Endodermal cell (in vitro differentiated cells): ENCODE data around the gene CCDC175. TPM values are rescaled to one million over a fixed set of nuclear protein-coding genes. Genes with fewer than 3 reads are reported as not detected.
A peak's percentile ranks its signal among the peaks of the same experiment; 100 is the strongest.

Experiments
- DNase-seq: peaks from one replicate; pipeline ENCODE4 v3.0.0-alpha.2; 2017
- H3K27ac ChIP-seq: 2 replicates; pipeline ENCODE4 v1.5.1; 2013; ENCODE audit warnings: mild to moderate bottlenecking, low read depth, low read length, moderate library complexity
- H3K27me3 ChIP-seq: 2 replicates; pipeline ENCODE4 v1.6.1; 2013; ENCODE audit warnings: mild to moderate bottlenecking, low read length, moderate library complexity; ENCODE audit not compliant: insufficient read depth, control insufficient read depth, poor library complexity, severe bottlenecking
- H3K36me3 ChIP-seq: 2 replicates; pipeline ENCODE4 v1.7.0; 2013; ENCODE audit warnings: mild to moderate bottlenecking, low read length, moderate library complexity; ENCODE audit not compliant: control insufficient read depth, insufficient read depth
- H3K4me1 ChIP-seq: one replicate; pipeline ENCODE4 v1.7.0; 2013; ENCODE audit warnings: low read length; ENCODE audit not compliant: control insufficient read depth, insufficient read depth
- H3K4me3 ChIP-seq: 2 replicates; pipeline ENCODE4 v1.5.1; 2013; ENCODE audit warnings: mild to moderate bottlenecking, low read length, moderate library complexity
- H3K9ac ChIP-seq: 2 replicates; pipeline ENCODE4 v1.6.1; 2013; ENCODE audit warnings: mild to moderate bottlenecking, low read length, moderate library complexity; ENCODE audit not compliant: poor library complexity, severe bottlenecking; ENCODE audit errors: extremely low read depth
- H3K9me3 ChIP-seq: 2 replicates; pipeline ENCODE4 v1.6.1; 2013; ENCODE audit warnings: mild to moderate bottlenecking, low read length, moderate library complexity; ENCODE audit not compliant: control insufficient read depth
- H3K27ac Mint-ChIP-seq: 2 replicates; pipeline ENCODE4 v1.8.0; 2020; ENCODE audit warnings: mixed read lengths
- H3K27me3 Mint-ChIP-seq: 2 replicates; pipeline ENCODE4 v1.8.0; 2021; ENCODE audit warnings: mild to moderate bottlenecking, mixed read lengths; ENCODE audit not compliant: insufficient read depth
- H3K36me3 Mint-ChIP-seq: 2 replicates; pipeline ENCODE4 v1.8.0; 2020; ENCODE audit warnings: low read depth, mixed read lengths
- H3K4me1 Mint-ChIP-seq: 2 replicates; pipeline ENCODE4 v1.8.0; 2020; ENCODE audit warnings: mixed read lengths
- H3K4me3 Mint-ChIP-seq: 2 replicates; pipeline ENCODE4 v1.8.0; 2020; ENCODE audit warnings: mild to moderate bottlenecking, moderate library complexity, mixed read lengths
- H3K9me3 Mint-ChIP-seq: 2 replicates; pipeline ENCODE4 v1.8.0; 2020; ENCODE audit warnings: mild to moderate bottlenecking, mixed read lengths
- CTCF ChIP-seq: fragments of 200-600 bp; sonication (generic); conservative IDR thresholded peaks from 2 replicates; pipeline ENCODE4 v1.5.0; 2021; ENCODE audit warnings: antibody characterized with exemption, mild to moderate bottlenecking
- WGBS, 2 experiments: methylation state at CpG; one replicate each; pipeline versions ENCODE4 v1.1.5 to v1.1.7; 2013; ENCODE audit warnings: missing lambda C conversion rate in 2 of 2, mixed read lengths in 1 of 2; ENCODE audit not compliant: insufficient coverage in 1 of 2, insufficient read length in 1 of 2; 5-methylcytosine and 5-hydroxymethylcytosine counted together
- total RNA-seq, 2 donors: library from RNA; stranded (reverse); fragmentation: NEBNext Ultra II Directional in 1 of 2; extraction: Animal tissue kit (Norgen Biotek cat#: 25700) in 1 of 2; gene quantifications; 2 replicates in 1 of 2; 3 replicates in 1 of 2; pipeline ENCODE4 v1.2.1, GENCODE V29; 2021

CCDC175 gene
- total RNA-seq, 2 donors from 2014 or later, result 0.53 to 0.66 TPM

- H3K9ac ChIP-seq, result peak overlapping the region; percentile 82
- Mint-ChIP-seq H3K27ac (peak overlapping the region; percentile 91), H3K9me3 (no peaks in the 10 kb centered on the region), H3K36me3 (peaks cover 22% of the 10 kb centered on the region), H3K4me3 (peak overlapping the region; percentile 78), H3K27me3 (no peaks in the 10 kb centered on the region), H3K4me1 (peaks cover 25% of the 10 kb centered on the region)
- 0% methylated on average over 21 to 32 of the region's 32 CpGs for WGBS, 2 experiments
- peak overlapping the region; percentile 99 for H3K4me3 ChIP-seq
- H3K4me1 ChIP-seq, result peaks cover 9% of the 10 kb centered on the region
- H3K9me3 ChIP-seq, result no peaks in the 10 kb centered on the region
- H3K27ac ChIP-seq, result peak overlapping the region; percentile 95
- DNase-seq, result no peak
- TF ChIP-seq CTCF, result no peak
- H3K36me3 ChIP-seq, result peaks cover 25% of the 10 kb centered on the region
- H3K27me3 ChIP-seq, result no peaks in the 10 kb centered on the region
Observed at GRCh38 chr14:59484639-59485175, 91.9 kb downstream of the CCDC175 start.

- H3K9me3 ChIP-seq, result no peaks in the 10 kb centered on the region
- WGBS, 2 experiments, result 0% methylated on average over 32 to 92 of the region's 92 CpGs
- peak; percentile 75 for TF ChIP-seq CTCF
- peak within 1 kb of the TSS; percentile 99 for H3K4me3 ChIP-seq
- peaks cover 9% of the 10 kb centered on the region for H3K4me1 ChIP-seq
- H3K27me3 ChIP-seq, result no peaks in the 10 kb centered on the region
- peak within 1 kb of the TSS; percentile 78 for H3K4me3 Mint-ChIP-seq
- peak within 1 kb of the TSS; percentile 82 for H3K9ac ChIP-seq
- peak; percentile 99 for DNase-seq
- H3K36me3 Mint-ChIP-seq, result peaks cover 18% of the 10 kb centered on the region
- peak within 1 kb of the TSS; percentile 95 for H3K27ac ChIP-seq
- peaks cover 25% of the 10 kb centered on the region for H3K4me1 Mint-ChIP-seq
- H3K36me3 ChIP-seq, result peaks cover 18% of the 10 kb centered on the region
- H3K27ac Mint-ChIP-seq, result peak within 1 kb of the TSS; percentile 91
- no peaks in the 10 kb centered on the region for H3K27me3 Mint-ChIP-seq
- H3K9me3 Mint-ChIP-seq, result no peaks in the 10 kb centered on the region
Observed at GRCh38 chr14:59483819-59484638, 92.6 kb downstream of the CCDC175 start, which contains the start of the genes JKAMP and L3HYPDH. TSS of gene JKAMP (plus strand) at chr14:59484517. CDS start at chr14:59484590, 73 bp downstream. TSS of gene L3HYPDH (minus strand) at chr14:59484408. CDS start at chr14:59484316, 92 bp downstream.

- Histone ChIP-seq H3K4me1 (peaks cover 9% of the 10 kb centered on the region), H3K27ac (no peak overlapping the region), H3K36me3 (peaks cover 15% of the 10 kb centered on the region), H3K9me3 (no peaks in the 10 kb centered on the region), H3K9ac (peak overlapping the region; percentile 82), H3K27me3 (no peaks in the 10 kb centered on the region), H3K4me3 (peak overlapping the region; percentile 99)
- no peak for TF ChIP-seq CTCF
- WGBS, 2 experiments, result 1 to 2% methylated on average over 6 to 16 of the region's 16 CpGs
- peak overlapping the region; percentile 78 for H3K4me3 Mint-ChIP-seq
- DNase-seq, result no peak
- H3K27ac Mint-ChIP-seq, result peak overlapping the region; percentile 86
- H3K36me3 Mint-ChIP-seq, result peaks cover 19% of the 10 kb centered on the region
- H3K27me3 Mint-ChIP-seq, result no peaks in the 10 kb centered on the region
- no peaks in the 10 kb centered on the region for H3K9me3 Mint-ChIP-seq
- peaks cover 25% of the 10 kb centered on the region for H3K4me1 Mint-ChIP-seq
Observed at GRCh38 chr14:59483363-59483762, 93.2 kb downstream of the CCDC175 start.
